ENCODE data around the gene TXNDC16. TPM values are rescaled to one million over a fixed set of nuclear protein-coding genes. Genes with fewer than 3 reads are reported as not detected.

The TXNDC16 gene
- polyA plus RNA-seq, 2 of the 4 experiments (the other 2 are of a cell fraction) = 1.4 to 3.0 TPM

- no peak for TF ChIP-seq BCL3 (IDR thresholded peaks at IDR 0.05)
Measured at GRCh38 chr14:52413729-52414408, 138.4 kb downstream of the TXNDC16 start (continued).

GRCh38 chr14:52412426-52412825, 139.9 kb downstream of the TXNDC16 start:
- Histone ChIP-seq H3K27ac (no peak overlapping the region), H3K9me3 (no peaks in the 10 kb centered on the region), H3K4me2 (no peak overlapping the region), H3K4me1 (no peaks in the 10 kb centered on the region), H3K4me3 (no peak overlapping the region)
- 22% methylated on average over 1 of the region's 1 CpG for WGBS (ENCODE audit: missing lambda C conversion rate)
- FAIRE-seq = no peak
- DNase-seq (ENCODE audit: low read depth in 1 of 2, low spot score in 1 of 2) = no peak
- no peak for TF ChIP-seq SMC3 (IDR thresholded peaks at IDR 0.05)
- no peak for TF ChIP-seq MAX (IDR thresholded peaks at IDR 0.05)
- TF ChIP-seq EHMT2 (IDR thresholded peaks at IDR 0.05; ENCODE audit: low read depth) = no peak
- no peak for TF ChIP-seq ELK1 (IDR thresholded peaks at IDR 0.05; ENCODE audit: low read depth, low read length)
- no peak for TF ChIP-seq EP300 (IDR thresholded peaks at IDR 0.05)
- no peak for TF ChIP-seq HOXB5 (CRISPR knock-in tag; IDR thresholded peaks at IDR 0.05)
- no peak for TF ChIP-seq ZSCAN20 (CRISPR knock-in tag; IDR thresholded peaks at IDR 0.05)
- TF ChIP-seq NPAS2 (CRISPR knock-in tag; IDR thresholded peaks at IDR 0.05; ENCODE audit: borderline replicate concordance) = no peak
- no peak for TF ChIP-seq REST (IDR thresholded peaks at IDR 0.05)
- no peak for TF ChIP-seq NR3C1 (IDR thresholded peaks at IDR 0.05)
- TF ChIP-seq RNF2 (IDR thresholded peaks at IDR 0.05; ENCODE audit: borderline replicate concordance, low read depth) = no peak
- no peak for TF ChIP-seq HDAC2 (IDR thresholded peaks at IDR 0.05)
- TF ChIP-seq HMGXB4 (CRISPR knock-in tag; IDR thresholded peaks at IDR 0.05; ENCODE audit: borderline replicate concordance) = no peak
- TF ChIP-seq PHF8 (IDR thresholded peaks at IDR 0.05; ENCODE audit: borderline replicate concordance, low read depth) = no peak
- TF ChIP-seq FOSB (CRISPR knock-in tag; IDR thresholded peaks at IDR 0.05) = no peak
- TF ChIP-seq JUNB (IDR thresholded peaks at IDR 0.05) = no peak
- no peak for TF ChIP-seq MAZ (IDR thresholded peaks at IDR 0.05; ENCODE audit: borderline replicate concordance, low read depth, low read length)
- TF ChIP-seq CTCF (IDR thresholded peaks at IDR 0.05) = no peak
- no peak for ATAC-seq
- ChIA-PET POLR2A (no interaction called here), CTCF (interaction anchor here (0.8 to 1.2 kb wide), 3 partner anchors 42 to 114 kb away, joined by 3 to 4 read pairs (median 3); no protein-coding TSS in a partner anchor)

All from A549 (cell line).